ENCODE measurements around the gene DSCAM. TPM values are rescaled to one million over a fixed set of nuclear protein-coding genes. Genes with fewer than 3 reads are reported as not detected.
A peak's percentile ranks its signal among the peaks of the same experiment; 100 is the strongest.

Gene DSCAM
- total RNA-seq, 1 donor from 2014 or later, result 2.7 TPM

GRCh38 chr21:40531016-40531415 lies 315.9 kb downstream of the DSCAM start:
- no peak for TF ChIP-seq CTCF (IDR thresholded peaks at IDR 0.05; ENCODE audit: unreplicated experiment)
- H3K27ac Mint-ChIP-seq, result no peak overlapping the region
- no peak for DNase-seq (ENCODE audit: low spot score, unreplicated experiment)
- peaks cover 3% of the 10 kb centered on the region for H3K4me1 Mint-ChIP-seq (ENCODE audit: low read depth)
- H3K27me3 Mint-ChIP-seq, result no peaks in the 10 kb centered on the region
- no peak overlapping the region for H3K4me3 Mint-ChIP-seq (ENCODE audit: low read depth)
- peaks cover 7% of the 10 kb centered on the region for H3K9me3 Mint-ChIP-seq (ENCODE audit: low read depth)
- no peaks in the 10 kb centered on the region for H3K36me3 Mint-ChIP-seq (ENCODE audit: insufficient read depth)

- Mint-ChIP-seq H3K27me3 (no peaks in the 10 kb centered on the region), H3K9me3 (ENCODE audit: low read depth) (peaks cover 3% of the 10 kb centered on the region), H3K36me3 (ENCODE audit: insufficient read depth) (no peaks in the 10 kb centered on the region), H3K27ac (no peak overlapping the region), H3K4me1 (ENCODE audit: low read depth) (no peaks in the 10 kb centered on the region), H3K4me3 (ENCODE audit: low read depth) (no peak overlapping the region)
- no peak for DNase-seq (ENCODE audit: low spot score, unreplicated experiment)
- no peak for TF ChIP-seq CTCF (IDR thresholded peaks at IDR 0.05; ENCODE audit: unreplicated experiment)
These were observed 329.3 kb downstream of the DSCAM start for GRCh38 chr21:40517646-40518045.

- TF ChIP-seq CTCF (IDR thresholded peaks at IDR 0.05; ENCODE audit: unreplicated experiment), result no peak
- Mint-ChIP-seq H3K36me3 (ENCODE audit: insufficient read depth) (peaks cover 1% of the 10 kb centered on the region), H3K9me3 (ENCODE audit: low read depth) (peaks cover 10% of the 10 kb centered on the region), H3K27me3 (no peaks in the 10 kb centered on the region), H3K4me1 (ENCODE audit: low read depth) (no peaks in the 10 kb centered on the region), H3K27ac (no peak overlapping the region), H3K4me3 (ENCODE audit: low read depth) (no peak overlapping the region)
- no peak for DNase-seq (ENCODE audit: low spot score, unreplicated experiment)
These were observed 330.6 kb downstream of the DSCAM start for GRCh38 chr21:40516335-40516734.

GRCh38 chr21:40512590-40512989 lies 334.4 kb downstream of the DSCAM start:
- no peak for DNase-seq (ENCODE audit: low spot score, unreplicated experiment)
- H3K4me1 Mint-ChIP-seq (ENCODE audit: low read depth), result peaks cover 18% of the 10 kb centered on the region
- no peaks in the 10 kb centered on the region for H3K27me3 Mint-ChIP-seq
- H3K9me3 Mint-ChIP-seq (ENCODE audit: low read depth), result peaks cover 10% of the 10 kb centered on the region
- no peak overlapping the region for H3K27ac Mint-ChIP-seq
- peaks cover 1% of the 10 kb centered on the region for H3K36me3 Mint-ChIP-seq (ENCODE audit: insufficient read depth)
- H3K4me3 Mint-ChIP-seq (ENCODE audit: low read depth), result no peak overlapping the region
- TF ChIP-seq CTCF (IDR thresholded peaks at IDR 0.05; ENCODE audit: unreplicated experiment), result peak; percentile 46

- peaks cover 1% of the 10 kb centered on the region for H3K36me3 Mint-ChIP-seq (ENCODE audit: insufficient read depth)
- peaks cover 7% of the 10 kb centered on the region for H3K9me3 Mint-ChIP-seq (ENCODE audit: low read depth)
- no peak for TF ChIP-seq CTCF (IDR thresholded peaks at IDR 0.05; ENCODE audit: unreplicated experiment)
These were observed 339.0 kb downstream of the DSCAM start for GRCh38 chr21:40507978-40508377.

More at GRCh38 chr21:40507978-40508377, 339.0 kb downstream of the DSCAM start:
- H3K27me3 Mint-ChIP-seq, result no peaks in the 10 kb centered on the region
- DNase-seq (ENCODE audit: low spot score, unreplicated experiment), result no peak
- no peak overlapping the region for H3K27ac Mint-ChIP-seq
- H3K4me3 Mint-ChIP-seq (ENCODE audit: low read depth), result no peak overlapping the region
- peaks cover 33% of the 10 kb centered on the region for H3K4me1 Mint-ChIP-seq (ENCODE audit: low read depth)
